Stimulated activated CD8-positive, alpha-beta memory T cell treated with anti-CD3 and anti-CD28 coated beads, Interleukin-12 subunit alpha, Interleukin-12 subunit beta, amount 100 ng/mL, for 24 hours (primary cell): ENCODE data around the gene PACS2.
"Not testable (repeated sequence)": the region's sequence is repeated elsewhere in the genome, so short reads cannot be mapped to it uniquely, and the experiment has no call there.

Experiments used
- DNase-seq: peaks from one replicate; pipeline ENCODE4 v3.0.0-alpha.2; 2020; ENCODE audit errors: extremely low read depth

The PACS2 gene

DNA sequence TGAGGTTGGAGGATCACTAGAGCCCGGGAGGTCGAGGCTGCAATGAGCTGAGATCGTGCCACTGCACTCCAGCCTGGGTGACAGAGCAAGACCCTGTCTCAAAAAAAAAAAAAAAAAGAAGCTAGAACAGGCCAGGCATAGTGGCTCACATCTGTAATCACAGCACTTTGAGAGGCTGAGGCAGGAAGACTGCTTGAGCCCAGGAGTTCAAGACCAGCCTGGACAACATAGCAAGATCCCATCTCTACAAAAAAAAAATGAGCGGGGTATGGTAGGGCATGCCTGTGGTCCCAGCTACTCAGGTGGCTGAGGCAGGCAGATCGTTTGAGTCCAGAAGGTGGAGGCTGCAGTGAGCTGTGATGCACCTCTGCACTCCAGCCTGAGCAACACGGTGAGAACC lies 25.6 kb upstream of the PACS2 start:
- not testable (repeated sequence) for DNase-seq

DNA sequence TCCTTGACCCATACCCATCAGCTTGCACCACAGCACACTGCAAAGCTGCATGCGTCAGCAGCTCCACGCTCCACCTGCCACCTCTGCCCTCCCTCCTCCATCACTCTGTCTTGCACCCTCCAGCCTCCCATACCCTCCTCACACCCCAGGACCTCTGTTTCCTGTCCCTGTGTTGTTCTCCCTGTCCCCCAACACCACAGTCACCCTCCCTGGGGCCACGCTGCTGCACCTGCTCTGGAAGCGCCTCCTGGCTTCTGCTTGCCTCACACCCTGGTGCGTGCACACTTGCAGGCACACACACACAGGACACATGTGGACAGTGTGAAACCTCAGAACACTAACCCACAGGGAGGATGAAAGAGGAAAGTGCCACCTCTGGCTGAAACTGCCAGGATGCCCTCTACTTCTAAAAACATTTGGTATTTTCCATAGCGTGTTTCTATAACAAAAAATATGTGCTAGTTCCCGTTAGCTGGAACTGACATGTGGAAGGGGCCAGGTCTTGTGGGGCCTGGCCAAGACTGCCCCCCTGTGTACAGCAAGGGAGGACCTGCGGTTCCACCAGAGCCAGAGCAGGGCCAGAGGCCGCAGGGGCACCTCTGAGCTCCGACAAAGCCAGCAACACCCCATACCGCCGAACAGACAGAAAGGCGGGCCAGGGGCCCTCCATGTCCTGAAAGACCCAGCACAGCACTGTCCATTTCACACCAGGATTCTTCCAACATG lies 23.8 kb upstream of the PACS2 start:
- DNase-seq = no peak

DNA sequence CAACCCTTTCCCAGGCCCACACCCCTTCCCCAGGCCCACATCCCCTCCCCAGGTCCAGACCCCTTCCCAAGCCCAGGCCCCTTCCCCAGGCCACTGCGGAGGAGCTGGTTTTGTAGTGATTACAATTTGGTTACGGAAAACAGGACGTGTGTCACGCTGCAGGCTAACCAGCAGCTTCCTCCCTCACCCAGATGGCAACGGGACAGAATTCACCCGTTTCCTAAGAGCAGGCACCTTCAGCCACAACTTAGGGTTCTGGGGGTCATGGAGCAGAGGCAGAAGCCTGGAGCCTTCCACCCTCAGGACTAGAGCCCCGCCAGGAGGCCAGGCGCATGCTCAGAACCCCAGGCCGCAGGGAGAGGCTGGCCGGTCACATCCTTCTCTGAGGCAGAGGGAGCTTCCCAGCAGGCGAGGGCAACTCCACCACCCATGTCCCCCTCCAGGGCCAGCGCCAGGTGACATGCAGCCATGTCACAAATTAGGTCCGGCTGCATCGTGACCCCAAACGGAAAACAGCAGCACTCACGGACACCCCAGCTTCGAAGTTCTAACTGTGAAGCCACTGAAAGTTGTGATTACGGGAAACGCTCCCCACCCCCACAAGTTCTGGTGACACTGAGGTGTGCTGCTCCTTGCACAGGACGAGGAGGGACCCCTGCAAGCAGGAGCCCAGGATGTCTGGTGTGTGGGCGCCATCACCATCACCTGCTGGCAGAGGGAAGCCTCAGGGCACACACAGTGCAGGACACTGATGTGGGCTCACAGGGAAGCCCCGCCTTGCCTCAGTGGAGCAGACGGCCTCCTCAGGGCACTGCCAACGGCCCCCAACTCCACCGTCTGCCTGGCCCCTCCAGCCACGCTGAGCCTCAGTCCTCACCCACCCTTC lies 21.5 kb upstream of the PACS2 start:
- no peak for DNase-seq

DNA sequence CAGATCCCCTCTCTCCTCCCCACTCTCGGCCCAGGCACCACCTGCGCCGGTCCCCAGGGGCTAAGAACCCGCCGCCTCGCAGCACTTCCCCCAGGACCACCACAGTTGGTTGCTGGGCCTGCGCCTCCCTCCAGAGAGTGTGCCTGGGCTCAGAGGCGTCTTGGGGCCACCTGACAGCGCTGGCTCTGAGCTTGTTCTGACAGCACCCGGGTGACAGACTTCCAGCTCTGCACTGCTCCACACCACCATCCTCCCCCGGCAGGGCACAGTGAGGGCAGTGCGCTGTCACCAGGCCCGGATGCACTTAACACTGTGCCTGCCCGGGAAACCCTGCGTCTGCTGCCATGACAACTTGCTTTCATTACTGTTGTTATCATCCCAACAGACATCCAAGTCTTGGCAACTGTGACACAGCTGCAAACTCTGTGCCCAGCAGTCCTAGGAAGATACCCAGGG lies 20.4 kb upstream of the PACS2 start:
- no peak for DNase-seq

DNA sequence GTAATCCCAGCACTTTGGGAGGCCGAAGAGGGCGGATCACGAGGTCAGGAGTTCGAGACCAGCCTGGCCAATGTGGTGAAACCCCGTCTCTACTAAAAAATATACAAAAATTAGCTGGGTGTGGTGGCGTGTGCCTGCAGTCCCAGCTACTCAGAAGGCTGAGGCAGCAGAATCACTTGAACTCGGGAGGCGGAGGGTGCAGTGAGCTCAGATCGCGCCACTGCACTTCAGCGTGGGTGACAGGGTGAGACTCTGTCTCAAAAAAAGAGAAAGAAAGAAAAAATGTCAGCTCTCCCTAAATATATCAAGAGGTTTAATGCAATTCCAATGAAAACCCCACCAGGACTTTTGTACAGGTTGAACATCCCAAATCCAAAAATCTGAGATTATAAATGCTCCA lies 17.2 kb upstream of the PACS2 start:
- not testable (repeated sequence) for DNase-seq

- no peak for DNase-seq
These were observed 14.7 kb upstream of the PACS2 start for GRCh38 chr14:105299654-105300541.

DNA sequence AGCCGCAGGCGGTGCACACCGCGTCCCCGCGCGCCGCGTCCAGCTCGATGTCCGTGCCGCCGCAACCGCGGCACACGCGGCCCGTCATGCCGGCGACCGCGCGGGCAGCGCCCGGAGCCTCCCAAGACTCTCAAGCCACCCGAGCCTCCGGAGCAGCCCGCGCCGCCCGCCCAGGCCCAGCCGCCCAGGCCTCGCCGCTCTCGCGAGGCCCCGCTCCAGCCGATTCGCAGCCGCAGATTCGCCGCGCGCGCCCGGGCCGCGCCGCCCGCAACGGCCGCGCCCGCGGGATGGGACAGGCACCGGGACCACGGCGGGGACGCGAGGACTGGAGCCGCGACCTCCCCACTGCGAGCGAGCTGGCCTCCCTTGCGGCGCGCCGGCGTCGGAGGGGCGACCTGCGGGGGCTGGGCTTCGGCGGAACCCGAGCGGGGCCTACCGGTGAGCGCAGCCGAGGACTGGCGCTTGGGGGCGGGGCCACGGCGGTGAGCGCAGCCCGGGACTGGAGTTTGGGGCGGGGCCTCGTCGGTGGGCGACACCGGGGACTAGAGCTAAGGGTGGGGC lies 13.9 kb upstream of the PACS2 start, which contains the start of gene BRF1:
Gene BRF1, minus strand, starts transcription at position 460 of the 561 bp plus-strand sequence. Its CDS starts 372 bp downstream, at position 88.
- peak; percentile 92 for DNase-seq

DNA sequence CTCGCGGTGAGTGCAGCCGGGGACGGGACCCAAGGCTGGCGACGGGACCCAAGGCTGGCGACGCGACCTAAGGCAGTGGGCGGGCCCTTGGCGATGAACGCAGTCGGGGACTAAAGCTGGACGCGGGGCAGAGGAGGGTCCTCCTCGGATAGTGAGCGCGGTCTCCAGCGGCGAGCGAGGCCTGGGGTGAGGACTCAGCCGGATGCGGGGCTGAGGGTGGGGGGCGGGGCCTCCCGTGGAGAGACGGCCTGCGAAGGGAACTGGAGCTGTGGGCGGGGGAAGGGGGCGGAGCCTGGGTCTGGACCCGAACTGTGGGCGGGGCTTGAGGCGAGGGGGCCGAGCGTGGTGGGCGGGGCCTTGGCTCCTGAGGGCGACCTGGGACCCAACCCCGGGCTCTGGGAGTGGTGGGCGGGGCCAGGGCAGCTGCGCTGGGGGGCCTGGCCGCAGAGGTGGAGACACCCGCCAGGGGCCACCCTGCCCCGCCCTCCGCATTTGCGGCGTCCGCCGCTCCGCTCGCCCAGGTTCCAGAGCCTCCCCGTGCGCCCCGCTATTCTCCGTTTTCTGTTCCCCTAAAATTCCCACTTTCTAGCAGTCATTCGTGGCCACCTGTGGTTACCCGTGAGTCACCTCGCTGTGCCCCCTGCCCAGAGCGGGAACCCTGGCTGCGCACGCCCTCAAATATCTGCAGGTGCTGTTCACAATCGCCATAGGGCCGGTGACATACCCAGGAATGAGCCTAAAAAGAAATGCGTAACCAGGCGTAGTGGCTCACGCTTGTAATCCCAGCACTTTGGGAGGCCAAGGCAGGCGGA lies 13.2 kb upstream of the PACS2 start:
- DNase-seq = peak; percentile 99

GRCh38 chr14:105301915-105302249 lies 12.7 kb upstream of the PACS2 start:
- not testable (repeated sequence) for DNase-seq

- no peak for DNase-seq
These were observed 10.6 kb upstream of the PACS2 start for GRCh38 chr14:105303949-105304348.

- no peak for DNase-seq
These were observed 10.0 kb upstream of the PACS2 start for GRCh38 chr14:105304565-105304964.

DNA sequence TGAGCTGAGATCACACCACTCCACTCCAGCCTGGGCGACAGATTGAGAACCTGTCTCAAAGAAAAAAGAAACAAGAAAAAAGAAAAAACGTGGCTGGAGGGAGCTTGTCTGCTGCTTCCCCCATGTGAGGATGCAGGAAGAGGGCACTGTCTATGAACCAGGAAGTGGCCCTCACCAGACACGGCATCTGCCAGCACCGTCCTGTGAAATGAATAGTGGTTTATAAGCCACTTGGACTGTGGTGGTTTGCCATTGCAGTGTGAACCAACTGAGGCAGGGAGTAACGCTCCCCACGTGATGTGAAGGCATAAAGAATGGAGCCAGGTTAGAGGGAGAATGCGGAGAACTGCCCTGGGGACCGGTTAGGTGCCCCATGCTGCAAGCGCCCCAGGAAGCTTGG lies 9.2 kb upstream of the PACS2 start:
- no peak for DNase-seq

DNA sequence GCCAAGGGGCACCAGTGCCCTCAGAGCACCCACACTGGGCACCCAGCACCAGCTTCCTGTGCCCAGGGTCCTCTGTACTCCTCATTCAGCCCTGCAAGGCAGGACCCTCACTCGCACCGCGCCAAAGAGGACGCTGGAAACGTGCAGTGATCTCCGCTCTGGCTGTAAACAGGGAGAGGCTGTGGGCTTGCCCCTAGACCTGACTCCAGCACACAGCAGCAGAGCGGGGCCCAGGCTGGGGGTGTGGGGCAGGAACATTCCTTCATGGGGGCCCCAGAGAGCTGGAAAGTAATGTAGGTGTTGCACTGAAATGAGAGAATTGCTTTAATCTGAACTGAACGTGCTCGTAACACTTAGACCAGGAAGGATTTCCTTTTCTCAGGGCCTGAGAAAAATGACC lies 8.8 kb upstream of the PACS2 start:
- DNase-seq = no peak

- DNase-seq = no peak
These were observed 7.4 kb upstream of the PACS2 start for GRCh38 chr14:105307052-105307727.

GRCh38 chr14:105309371-105309770 lies 5.2 kb upstream of the PACS2 start:
- DNase-seq = no peak

DNA sequence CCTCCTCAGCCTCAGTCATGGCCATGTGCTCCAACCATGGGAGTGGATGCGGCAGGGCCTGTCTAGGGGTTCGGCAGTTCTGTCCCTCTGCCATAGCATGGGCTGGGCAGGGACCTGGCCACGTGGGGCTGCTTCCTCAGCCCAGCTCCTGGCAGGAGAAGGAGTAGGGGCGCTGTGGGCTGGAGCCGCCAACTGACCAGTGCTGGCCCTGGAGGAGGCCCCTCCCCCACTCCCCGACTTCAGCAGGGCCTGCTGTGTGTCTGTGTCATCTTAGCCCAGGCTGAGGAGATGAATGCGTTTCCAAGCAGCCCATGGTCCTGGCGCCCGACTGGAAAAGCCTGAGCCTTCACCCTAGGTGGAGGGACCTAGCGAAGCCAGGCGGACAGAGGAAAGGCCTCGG lies 2.7 kb upstream of the PACS2 start:
- no peak for DNase-seq

GRCh38 chr14:105312973-105313372 lies 1.6 kb upstream of the PACS2 start:
- no peak for DNase-seq

DNA sequence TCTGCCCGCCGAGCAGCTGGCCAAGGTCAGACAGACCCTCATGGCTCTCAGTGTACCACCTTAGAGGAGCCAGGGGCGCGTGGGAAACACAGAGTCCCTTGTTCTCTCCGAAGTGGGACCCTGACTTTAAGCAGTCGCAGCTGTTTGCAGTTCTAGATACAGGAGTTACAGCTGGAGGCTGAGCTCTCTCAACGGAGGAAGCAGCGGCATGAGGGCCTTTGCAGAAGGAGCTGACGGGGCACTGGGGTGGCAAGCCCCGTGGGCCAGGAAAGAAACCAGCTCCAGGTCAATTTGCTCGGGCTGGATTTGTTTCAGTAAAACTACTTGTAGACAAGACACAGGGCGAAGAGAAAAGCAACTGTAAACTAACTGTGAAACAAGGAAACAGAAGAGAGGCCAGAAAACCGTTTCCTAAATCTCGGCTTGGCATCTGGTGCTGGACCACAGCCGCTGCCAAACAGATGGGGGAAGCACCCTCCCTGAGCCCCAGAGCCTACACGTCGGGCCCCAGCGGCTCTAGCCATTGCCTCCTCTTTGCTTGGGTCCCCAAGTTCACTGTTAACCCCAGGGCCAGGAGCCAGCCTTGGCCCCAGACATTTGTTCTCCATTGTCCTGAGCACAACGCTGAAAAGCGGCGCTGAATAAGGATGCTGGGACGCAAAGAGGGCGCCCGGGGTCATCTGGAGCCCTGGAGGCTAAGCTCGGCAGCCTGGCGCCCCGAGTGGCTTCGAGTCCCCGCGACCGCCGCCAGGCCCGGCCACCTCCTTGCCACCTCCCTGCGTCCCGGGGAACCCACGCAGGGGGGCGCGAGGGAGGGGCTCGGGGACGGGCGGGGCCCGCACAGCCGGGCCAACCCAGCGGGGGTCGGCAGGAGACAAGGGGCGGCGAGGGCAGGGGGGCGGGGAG lies 914 bp upstream of the PACS2 start:
- no peak for DNase-seq

DNA sequence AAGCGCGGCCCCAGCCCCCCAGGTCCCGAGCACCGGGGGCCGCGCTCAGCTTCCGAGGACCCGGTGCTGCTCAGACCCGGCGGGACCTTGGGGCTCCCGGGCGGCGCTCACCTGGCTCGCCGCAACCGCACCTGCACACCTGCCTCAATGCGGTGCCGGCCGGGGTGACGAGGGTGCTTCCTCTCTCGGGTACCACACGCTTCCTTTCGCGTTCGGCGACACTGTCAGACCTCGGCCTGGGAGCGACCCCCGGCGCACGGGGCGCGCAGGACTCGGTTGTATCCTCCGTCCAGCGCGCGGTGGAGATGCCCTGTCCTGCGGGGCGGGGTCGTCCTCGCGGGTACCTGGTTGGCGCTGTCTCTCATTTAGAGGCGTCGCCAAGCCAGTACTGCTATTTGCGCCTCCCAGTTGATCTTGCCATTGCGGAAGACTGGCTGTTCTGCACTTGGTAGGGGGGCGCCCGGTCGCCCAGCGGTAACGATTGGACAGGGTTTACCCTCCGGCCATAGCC lies 718 bp downstream of the PACS2 start:
- DNase-seq = no peak
